ENCODE measurements around the gene ATP2A2. TPM values are rescaled to one million over a fixed set of nuclear protein-coding genes. Genes with fewer than 3 reads are reported as not detected.

The ATP2A2 gene
- 84.2 and 98.8 TPM in 2 replicates for total RNA-seq

GRCh38 chr12:110280779-110281548 lies at the start of gene ATP2A2:
TSS of gene ATP2A2 (plus strand) at chr12:110281247. CDS start at chr12:110281790, 543 bp downstream.

Other genes starting within 250 kb of the ATP2A2 start
- gene C12orf76, start 232.7 kb upstream of the ATP2A2 start, total RNA-seq, result 6.8 and 14.1 TPM in 2 replicates
- gene IFT81, start 156.9 kb upstream of the ATP2A2 start, total RNA-seq, result 6.9 and 7.2 TPM in 2 replicates
- gene ANAPC7, start 122.5 kb downstream of the ATP2A2 start, total RNA-seq, result 12.9 and 21.5 TPM in 2 replicates
- 458 and 483 TPM in 2 replicates for gene ARPC3, start 169.1 kb downstream of the ATP2A2 start, total RNA-seq
- 14.6 and 18.7 TPM in 2 replicates for gene GPN3, start 187.0 kb downstream of the ATP2A2 start, total RNA-seq
- gene FAM216A, start 187.6 kb downstream of the ATP2A2 start, total RNA-seq, result 15.8 and 22.8 TPM in 2 replicates
- 54.0 and 59.0 TPM in 2 replicates for gene VPS29, start 220.9 kb downstream of the ATP2A2 start, total RNA-seq
- gene RAD9B, start 221.1 kb downstream of the ATP2A2 start, total RNA-seq, result under 0.01 TPM in 1 of 2 replicates, not detected in the other